GM23248 (cell line): ENCODE measurements around the gene TRIO.

ENCODE experiments used
- EZH2 ChIP-seq: fragments of 200-600 bp; sonication (generic); IDR thresholded peaks from 2 replicates; pipeline ENCODE4 v1.6.1; 2018; ENCODE audit warnings: antibody characterized with exemption, mild to moderate bottlenecking; ENCODE audit not compliant: insufficient read depth, poor library complexity, severe bottlenecking
- EZH2phosphoT487 ChIP-seq: fragments of 200-600 bp; sonication (generic); IDR thresholded peaks from 2 replicates; pipeline ENCODE4 v1.6.1; 2018; ENCODE audit warnings: antibody characterized with exemption, moderate library complexity, mild to moderate bottlenecking, low read depth; ENCODE audit not compliant: insufficient read depth

DNA sequence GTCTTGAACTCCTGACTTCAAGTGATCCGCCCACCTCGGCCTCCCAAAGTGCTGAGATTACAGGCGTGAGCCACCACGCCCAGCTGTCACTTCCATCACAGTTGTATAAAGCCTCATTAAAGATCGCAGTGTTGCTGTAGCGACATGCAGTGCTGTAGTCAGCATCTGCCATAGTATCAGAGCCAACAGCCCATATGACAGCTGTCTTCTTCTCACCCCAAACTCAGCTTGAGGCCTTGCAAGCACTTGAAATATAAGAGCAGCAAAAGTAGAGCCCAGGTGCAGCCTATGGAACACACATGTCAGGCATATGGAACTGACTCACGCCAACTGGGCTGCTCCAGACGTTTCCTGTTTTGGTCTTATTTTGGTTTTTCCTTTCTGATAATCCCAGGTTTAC lies 167.8 kb downstream of the TRIO start:
- TF ChIP-seq EZH2: no peak
- no peak for TF ChIP-seq EZH2phosphoT487
